Measurements from ENCODE around the gene ELF5.

Gene ELF5

GRCh38 chr11:34466802-34467488 lies 46.6 kb downstream of the ELF5 start:
- Histone ChIP-seq H3K27ac (ENCODE audit: extremely low read depth, low read depth, low read length) (no peak overlapping the region), H3K4me1 (ENCODE audit: control insufficient read depth, insufficient read depth, low read length) (no peaks in the 10 kb centered on the region), H3K9me3 (ENCODE audit: control insufficient read depth, insufficient read depth, low read depth, low read length) (no peaks in the 10 kb centered on the region; the same call in 1 of the 2 replicates), H3K4me3 (ENCODE audit: low read depth, low read length) (no peak overlapping the region), H3K36me3 (ENCODE audit: control insufficient read depth in 2 of 2, insufficient read depth in 1 of 2, low read length in 2 of 2) (peaks cover 13 to 68% of the 10 kb centered on the region in 2 experiments)
- ChIA-PET POLR2A (no interaction called here), CTCF (interaction anchor here (0.6 to 3.4 kb wide), 7 partner anchors 9 to 293 kb away, joined by 3 to 33 read pairs (median 5); no protein-coding TSS in a partner anchor)
- no peak for TF ChIP-seq ZNF488 (tag by site-specific recombination; IDR thresholded peaks at IDR 0.05)
- no peak for TF ChIP-seq ZNF433 (tag by site-specific recombination; IDR thresholded peaks at IDR 0.05; ENCODE audit: low read depth)
- TF ChIP-seq ZNF768 (tag by site-specific recombination; IDR thresholded peaks at IDR 0.05) = no peak
- no peak for TF ChIP-seq ZNF530 (tag by site-specific recombination; IDR thresholded peaks at IDR 0.05; ENCODE audit: low read depth)
- no peak for TF ChIP-seq ZEB2 (tag by site-specific recombination; IDR thresholded peaks at IDR 0.05)
- TF ChIP-seq YY2 (tag by site-specific recombination; IDR thresholded peaks at IDR 0.05) = no peak
- no peak for TF ChIP-seq REST (tag by site-specific recombination; IDR thresholded peaks at IDR 0.05)
- 0 out of 2 replicates have a peak, but pooled peaks have one; percentile 24 for TF ChIP-seq ZNF580 (tag by site-specific recombination; IDR thresholded peaks at IDR 0.05)
- TF ChIP-seq ZNF324 (tag by site-specific recombination; IDR thresholded peaks at IDR 0.05) = no peak
- TF ChIP-seq ZNF132 (tag by site-specific recombination; IDR thresholded peaks at IDR 0.05; ENCODE audit: borderline replicate concordance) = no peak
- no peak for TF ChIP-seq ZNF26 (tag by site-specific recombination; IDR thresholded peaks at IDR 0.05)
- no peak for TF ChIP-seq ZSCAN5A (tag by site-specific recombination; IDR thresholded peaks at IDR 0.05)
- no peak for TF ChIP-seq ZNF518A (tag by site-specific recombination; conservative IDR thresholded peaks at IDR 0.05; ENCODE audit: low read depth)
- TF ChIP-seq ZNF223 (tag by site-specific recombination; IDR thresholded peaks at IDR 0.05) = no peak
- peak; percentile 89 for TF ChIP-seq SETDB1 (IDR thresholded peaks at IDR 0.05; ENCODE audit: insufficient read length, low read length)
- TF ChIP-seq ZNF10 (tag by site-specific recombination; IDR thresholded peaks at IDR 0.05) = peak; percentile 58; the same call in 1 of the 2 replicates
- TF ChIP-seq ZNF544 (tag by site-specific recombination; IDR thresholded peaks at IDR 0.05) = no peak
